Tibial nerve (tissue), 4 donors: ENCODE results near the gene UBE2J2. TPM values are rescaled to one million over a fixed set of nuclear protein-coding genes. Genes with fewer than 3 reads are reported as not detected.
A peak's percentile ranks its signal among the peaks of the same experiment; 100 is the strongest.

Experiments used
- DNase-seq, 2 donors: peaks; one replicate each; pipeline ENCODE4 v3.0.0-alpha.2; 2019; ENCODE audit warnings: low spot score in 2 of 2
- H3K27ac ChIP-seq, 4 donors: fragments of 200-600 bp; sonication (generic) in 3 of 4; one replicate each; pipeline ENCODE4 v1.5.1; 2017 to 2019; ENCODE audit warnings: mild to moderate bottlenecking in 1 of 4
- H3K27me3 ChIP-seq, 2 donors: fragments of 200-600 bp; sonication (generic) in 1 of 2; one replicate each; pipeline versions ENCODE4 v1.5.1 to v1.6.0; 2017 to 2019
- H3K36me3 ChIP-seq, 3 donors: fragments of 200-600 bp; sonication (generic); one replicate each; pipeline ENCODE4 v1.5.1; 2018 to 2019
- H3K4me1 ChIP-seq, 4 donors: fragments of 200-600 bp; sonication (generic) in 3 of 4; one replicate each; pipeline ENCODE4 v1.5.1; 2017 to 2019
- H3K4me3 ChIP-seq, 4 donors: fragments of 200-600 bp; sonication (generic) in 3 of 4; one replicate each; pipeline ENCODE4 v1.5.1; 2017 to 2019; ENCODE audit warnings: mild to moderate bottlenecking in 1 of 4, moderate library complexity in 1 of 4
- H3K9me3 ChIP-seq, 4 donors: fragments of 200-600 bp; sonication (generic) in 3 of 4; one replicate each; pipeline ENCODE4 v1.5.1; 2017 to 2019
- CTCF ChIP-seq, 5 experiments: fragments of 200-600 bp in 3 of 5; fragments of 450-650 bp in 2 of 5; sonication (generic) in 3 of 5; IDR thresholded peaks; one replicate each; pipeline ENCODE4 v1.5.1; 2016 to 2019; ENCODE audit warnings: antibody characterized with exemption in 5 of 5, mild to moderate bottlenecking in 3 of 5, moderate library complexity in 2 of 5
- EP300 ChIP-seq, 2 donors: sonication (generic); formaldehyde crosslinking; IDR thresholded peaks; one replicate each; pipeline ENCODE4 v1.6.1; 2017; ENCODE audit warnings: antibody characterized with exemption in 2 of 2, mild to moderate bottlenecking in 1 of 2
- POLR2A ChIP-seq, 2 donors: fragments of 450-650 bp; IDR thresholded peaks; one replicate each; pipeline ENCODE4 v1.6.1; 2017; ENCODE audit warnings: antibody characterized with exemption in 2 of 2, mild to moderate bottlenecking in 2 of 2, moderate library complexity in 2 of 2
- WGBS, 2 donors: methylation state at CpG; one replicate each; pipeline ENCODE4 v1.1.5; 2018; 5-methylcytosine and 5-hydroxymethylcytosine counted together
- total RNA-seq, 4 donors: library from RNA; depleted of rRNA; stranded (reverse); fragments of >200 nt; gene quantifications; one replicate each; pipeline ENCODE4 v1.1.0, GENCODE V29; 2016

The UBE2J2 gene
- total RNA-seq, 4 donors from 2014 or later, result 42.2 to 61.0 (median 53.5) TPM

- WGBS, 2 donors, result 61 to 82% methylated on average over 9 to 22 of the region's 31 CpGs
Observed at GRCh38 chr1:1302951-1303509, 29.4 kb upstream of the UBE2J2 start.

GRCh38 chr1:1302006-1302430 is 28.4 kb upstream of the UBE2J2 start:
- DNase-seq, result no peak
- Histone ChIP-seq H3K4me1 (peaks cover 8 to 46% (median 32%) of the 10 kb centered on the region in 4 donors), H3K4me3 (no peak overlapping the region), H3K9me3 (no peaks in the 10 kb centered on the region), H3K27ac (no peak overlapping the region), H3K27me3 (no peaks in the 10 kb centered on the region), H3K36me3 (peaks cover 0 to 28% (median 0%) of the 10 kb centered on the region in 3 donors)
- TF ChIP-seq CTCF (IDR thresholded peaks at IDR 0.05) (peak in 3 of 5 experiments; percentile 7 to 23 (median 21)), POLR2A (IDR thresholded peaks at IDR 0.05) (no peak)
- 86% methylated on average over 5 to 6 of the region's 9 CpGs for WGBS, 2 donors

More at GRCh38 chr1:1302951-1303509, 29.4 kb upstream of the UBE2J2 start:
- H3K4me1 ChIP-seq, result peaks cover 8 to 49% (median 34%) of the 10 kb centered on the region in 4 donors
- TF ChIP-seq POLR2A (IDR thresholded peaks at IDR 0.05) (no peak), CTCF (IDR thresholded peaks at IDR 0.05) (no peak), EP300 (IDR thresholded peaks at IDR 0.05) (no peak)
- no peaks in the 10 kb centered on the region for H3K27me3 ChIP-seq
- DNase-seq, result no peak
- H3K36me3 ChIP-seq, result peaks cover 0 to 22% (median 0%) of the 10 kb centered on the region in 3 donors
- no peak overlapping the region for H3K27ac ChIP-seq
- no peak overlapping the region for H3K4me3 ChIP-seq
- no peaks in the 10 kb centered on the region for H3K9me3 ChIP-seq

- H3K27me3 ChIP-seq, result no peaks in the 10 kb centered on the region
- WGBS, 2 donors, result 84 to 85% methylated on average over 10 to 12 of the region's 12 CpGs
- no peak overlapping the region for H3K27ac ChIP-seq
- no peaks in the 10 kb centered on the region for H3K9me3 ChIP-seq
- peaks cover 0 to 45% (median 0%) of the 10 kb centered on the region in 3 donors for H3K36me3 ChIP-seq
- no peak overlapping the region for H3K4me3 ChIP-seq
- no peak for TF ChIP-seq CTCF (IDR thresholded peaks at IDR 0.05)
- no peak for TF ChIP-seq POLR2A (IDR thresholded peaks at IDR 0.05)
- TF ChIP-seq EP300 (IDR thresholded peaks at IDR 0.05), result no peak
- no peak for DNase-seq
- H3K4me1 ChIP-seq, result peaks cover 5 to 29% (median 15%) of the 10 kb centered on the region in 4 donors
Observed at GRCh38 chr1:1300352-1300739, 26.7 kb upstream of the UBE2J2 start.

GRCh38 chr1:1299686-1300351 is 26.2 kb upstream of the UBE2J2 start:
- Histone ChIP-seq H3K4me3 (no peak overlapping the region), H3K9me3 (no peaks in the 10 kb centered on the region), H3K36me3 (peaks cover 0 to 50% (median 0%) of the 10 kb centered on the region in 3 donors), H3K27ac (no peak overlapping the region), H3K27me3 (no peaks in the 10 kb centered on the region), H3K4me1 (peaks cover under 1 to 24% (median 11%) of the 10 kb centered on the region in 4 donors)
- DNase-seq, result no peak
- TF ChIP-seq CTCF (IDR thresholded peaks at IDR 0.05) (peak in 1 of 5 experiments; percentile 20), EP300 (IDR thresholded peaks at IDR 0.05) (no peak)
- WGBS, 2 donors, result 88 to 89% methylated on average over 15 to 20 of the region's 22 CpGs
